A549 (cell line): Measurements from ENCODE around the gene TBL1X. TPM values are rescaled to one million over a fixed set of nuclear protein-coding genes. Genes with fewer than 3 reads are reported as not detected.

ENCODE experiments used
- ATAC-seq, 2 experiments: fragments of 200-7000 bp in 1 of 2; fragments of >200 bp in 1 of 2; cut with Nextera tagmentation in 1 of 2; cut with Tn5 transposase in 1 of 2; 3 replicates each; pipeline versions ENCODE4 v1.8.0 to v1.9.1; 2018 to 2020; ENCODE audit warnings: mild to moderate bottlenecking in 1 of 2, moderate library complexity in 1 of 2
- CTCF ChIA-PET: fragments of 300-600 bp; sonication (Branson Sonifier 250); formaldehyde crosslinking; extraction: SDS; loops from one replicate; lab custom pipeline; 2021; ENCODE audit warnings: antibody characterized with exemption, inconsistent platforms; lab: Yijun Ruan, JAX
- POLR2A ChIA-PET: fragments of 350-600 bp; formaldehyde crosslinking; extraction: SDS; loops from one replicate; lab custom pipeline; 2021; ENCODE audit warnings: antibody characterized with exemption, inconsistent platforms; lab: Yijun Ruan, JAX
- DNase-seq, 2 experiments: peaks; one replicate each; pipeline versions ENCODE4 v3.0.0 to v3.0.0-alpha.2; 2011 to 2016; ENCODE audit warnings: low read depth in 1 of 2, low spot score in 1 of 2
- FAIRE-seq: peaks from 2 replicates; lab custom pipeline; 2011; peaks lifted over from hg19 to GRCh38; lab: Jason Lieb, UNC
- H3K27ac ChIP-seq, 2 experiments: fragments of >200 bp; sonication (Bioruptor Twin); formaldehyde crosslinking; 3 replicates each; pipeline ENCODE4 v1.5.1; 2016 to 2017
- H3K4me1 ChIP-seq: fragments of >200 bp; sonication (Bioruptor Twin); formaldehyde crosslinking; 3 replicates; pipeline ENCODE4 v1.6.1; 2016
- H3K4me2 ChIP-seq: fragments of >200 bp; sonication (Bioruptor Twin); formaldehyde crosslinking; 3 replicates; pipeline ENCODE4 v1.6.1; 2016
- H3K4me3 ChIP-seq: fragments of >200 bp; sonication (Bioruptor Twin); formaldehyde crosslinking; 3 replicates; pipeline ENCODE4 v1.5.1; 2016
- H3K9me3 ChIP-seq: fragments of >200 bp; sonication (Bioruptor Twin); formaldehyde crosslinking; 3 replicates; pipeline ENCODE4 v1.6.1; 2016
- ATOH8 ChIP-seq: fragments of 250-450 bp; sonication (Bioruptor Pico); IDR thresholded peaks from 2 replicates; pipeline ENCODE4 v1.5.0; 2020; ENCODE audit warnings: low read depth, mild to moderate bottlenecking, moderate library complexity
- BHLHE40 ChIP-seq: IDR thresholded peaks from 2 replicates; pipeline ENCODE4 v1.6.1; 2012; ENCODE audit warnings: low read depth, low read length, inconsistent platforms
- CTCF ChIP-seq: fragments of >200 bp; sonication (Bioruptor Twin); formaldehyde crosslinking; IDR thresholded peaks from 3 replicates; pipeline ENCODE4 v1.5.1; 2016
- ESRRA ChIP-seq: fragments of 150-350 bp; IDR thresholded peaks from 2 replicates; pipeline ENCODE4 v1.6.1; 2014; ENCODE audit warnings: mild to moderate bottlenecking, low read length, borderline replicate concordance
- FOSB ChIP-seq: fragments of 250-450 bp; sonication (Bioruptor Pico); IDR thresholded peaks from 2 replicates; pipeline ENCODE4 v1.5.0; 2020; ENCODE audit warnings: mild to moderate bottlenecking, moderate library complexity
- HDAC2 ChIP-seq: fragments of 200-600 bp; sonication (generic); IDR thresholded peaks from 2 replicates; pipeline ENCODE4 v1.6.1; 2016
- HES2 ChIP-seq: fragments of >200 bp; sonication (Bioruptor Twin); formaldehyde crosslinking; IDR thresholded peaks from 2 replicates; pipeline ENCODE4 v1.6.1; 2016
- HOXB5 ChIP-seq: fragments of 250-450 bp; sonication (Bioruptor Pico); IDR thresholded peaks from 2 replicates; pipeline ENCODE4 v1.5.0; 2020; ENCODE audit warnings: mild to moderate bottlenecking, moderate library complexity
- JUNB ChIP-seq: fragments of >200 bp; sonication (Bioruptor Twin); formaldehyde crosslinking; IDR thresholded peaks from 2 replicates; pipeline ENCODE4 v1.6.1; 2016
- MYC ChIP-seq: IDR thresholded peaks from 2 replicates; pipeline ENCODE4 v1.6.1; 2012; ENCODE audit warnings: mild to moderate bottlenecking, inconsistent platforms, low read length, improper control_type of control experiment, borderline replicate concordance
- NPAS2 ChIP-seq: fragments of 250-450 bp; sonication (Bioruptor Pico); IDR thresholded peaks from 2 replicates; pipeline ENCODE4 v1.8.0; 2022; ENCODE audit warnings: mild to moderate bottlenecking, moderate library complexity, borderline replicate concordance
- POLR2AphosphoS2 ChIP-seq: conservative IDR thresholded peaks from 2 replicates; pipeline ENCODE4 v1.6.1; 2012; ENCODE audit warnings: low read length, improper control_type of control experiment, inconsistent platforms
- RARB ChIP-seq: fragments of 250-450 bp; sonication (Bioruptor Pico); IDR thresholded peaks from 2 replicates; pipeline ENCODE4 v1.8.0; 2021; ENCODE audit warnings: mild to moderate bottlenecking, moderate library complexity
- RFX5 ChIP-seq: fragments of 450-650 bp; IDR thresholded peaks from 2 replicates; pipeline ENCODE4 v1.7.1; 2014; ENCODE audit warnings: antibody characterized with exemption, mild to moderate bottlenecking, moderate library complexity
- TFCP2L1 ChIP-seq: fragments of 250-450 bp; sonication (Bioruptor Pico); IDR thresholded peaks from 2 replicates; pipeline ENCODE4 v1.5.0; 2021; ENCODE audit warnings: mild to moderate bottlenecking
- USF2 ChIP-seq: fragments of 450-650 bp; IDR thresholded peaks from 2 replicates; pipeline ENCODE4 v1.6.1; 2014; ENCODE audit warnings: antibody characterized with exemption
- ZNF302 ChIP-seq: fragments of 250-450 bp; sonication (Bioruptor Pico); IDR thresholded peaks from 2 replicates; pipeline ENCODE4 v1.9.0; 2021; ENCODE audit warnings: inconsistent platforms, mild to moderate bottlenecking, moderate library complexity
- WGBS: methylation state at CpG from one replicate; pipeline ENCODE4 v1.1.6; 2017; ENCODE audit errors: missing lambda C conversion rate; 5-methylcytosine and 5-hydroxymethylcytosine counted together
- polyA plus RNA-seq, 4 experiments: library from polyadenylated mRNA; depleted of rRNA in 3 of 4; stranded (reverse); fragments of >200 nt; fragmentation: RNase III in 1 of 4; extraction: RNeasy Plus Mini Kit Qiagen cat#74134 plus additional on column Dnase treatment in 1 of 4; gene quantifications; 2 replicates in 3 of 4; 3 replicates in 1 of 4; pipeline ENCODE4 v1.2.3, GENCODE V29; 2011 to 2017
- TF ChIP-seq, protein P1 (sequence below): fragments of 250-450 bp; sonication (Bioruptor Pico); IDR thresholded peaks from 2 replicates; pipeline ENCODE4 v1.5.0; 2021; ENCODE audit warnings: mild to moderate bottlenecking, moderate library complexity, borderline replicate concordance
- TF ChIP-seq, protein P2 (sequence below): IDR thresholded peaks from 2 replicates; pipeline ENCODE4 v1.6.1; 2012
- TF ChIP-seq, protein P3 (sequence below): IDR thresholded peaks from 2 replicates; pipeline ENCODE4 v1.6.1; 2012; ENCODE audit warnings: low read depth, borderline replicate concordance

The TBL1X gene
- polyA plus RNA-seq, 2 of the 4 experiments (the other 2 are of a cell fraction): 14.6 to 18.0 TPM

GRCh38 chrX:9717376-9717775 lies 252.5 kb downstream of the TBL1X start (continued):
- TF ChIP-seq, protein P1, sequence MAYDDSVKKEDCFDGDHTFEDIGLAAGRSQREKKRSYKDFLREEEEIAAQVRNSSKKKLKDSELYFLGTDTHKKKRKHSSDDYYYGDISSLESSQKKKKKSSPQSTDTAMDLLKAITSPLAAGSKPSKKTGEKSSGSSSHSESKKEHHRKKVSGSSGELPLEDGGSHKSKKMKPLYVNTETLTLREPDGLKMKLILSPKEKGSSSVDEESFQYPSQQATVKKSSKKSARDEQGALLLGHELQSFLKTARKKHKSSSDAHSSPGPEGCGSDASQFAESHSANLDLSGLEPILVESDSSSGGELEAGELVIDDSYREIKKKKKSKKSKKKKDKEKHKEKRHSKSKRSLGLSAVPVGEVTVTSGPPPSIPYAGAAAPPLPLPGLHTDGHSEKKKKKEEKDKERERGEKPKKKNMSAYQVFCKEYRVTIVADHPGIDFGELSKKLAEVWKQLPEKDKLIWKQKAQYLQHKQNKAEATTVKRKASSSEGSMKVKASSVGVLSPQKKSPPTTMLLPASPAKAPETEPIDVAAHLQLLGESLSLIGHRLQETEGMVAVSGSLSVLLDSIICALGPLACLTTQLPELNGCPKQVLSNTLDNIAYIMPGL: no peak
- TF ChIP-seq RARB (CRISPR knock-in tag): no peak

GRCh38 chrX:9724711-9725110 lies 259.9 kb downstream of the TBL1X start:
- TF ChIP-seq USF2 (no peak), JUNB (no peak), HES2 (no peak), NPAS2 (CRISPR knock-in tag) (no peak), HDAC2 (no peak), ESRRA (no peak), RFX5 (no peak), POLR2AphosphoS2 (no peak), HOXB5 (CRISPR knock-in tag) (no peak), ATOH8 (no peak), BHLHE40 (no peak), ZNF302 (CRISPR knock-in tag) (no peak), TFCP2L1 (CRISPR knock-in tag) (no peak), CTCF (no peak), MYC (no peak), FOSB (CRISPR knock-in tag) (no peak)
- TF ChIP-seq, protein P2, sequence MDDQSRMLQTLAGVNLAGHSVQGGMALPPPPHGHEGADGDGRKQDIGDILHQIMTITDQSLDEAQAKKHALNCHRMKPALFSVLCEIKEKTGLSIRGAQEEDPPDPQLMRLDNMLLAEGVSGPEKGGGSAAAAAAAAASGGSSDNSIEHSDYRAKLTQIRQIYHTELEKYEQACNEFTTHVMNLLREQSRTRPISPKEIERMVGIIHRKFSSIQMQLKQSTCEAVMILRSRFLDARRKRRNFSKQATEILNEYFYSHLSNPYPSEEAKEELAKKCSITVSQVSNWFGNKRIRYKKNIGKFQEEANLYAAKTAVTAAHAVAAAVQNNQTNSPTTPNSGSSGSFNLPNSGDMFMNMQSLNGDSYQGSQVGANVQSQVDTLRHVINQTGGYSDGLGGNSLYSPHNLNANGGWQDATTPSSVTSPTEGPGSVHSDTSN: no peak
- TF ChIP-seq, protein P3, sequence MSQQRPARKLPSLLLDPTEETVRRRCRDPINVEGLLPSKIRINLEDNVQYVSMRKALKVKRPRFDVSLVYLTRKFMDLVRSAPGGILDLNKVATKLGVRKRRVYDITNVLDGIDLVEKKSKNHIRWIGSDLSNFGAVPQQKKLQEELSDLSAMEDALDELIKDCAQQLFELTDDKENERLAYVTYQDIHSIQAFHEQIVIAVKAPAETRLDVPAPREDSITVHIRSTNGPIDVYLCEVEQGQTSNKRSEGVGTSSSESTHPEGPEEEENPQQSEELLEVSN: no peak
- TF ChIP-seq, all 56 proteins: peak for 0
- no peak overlapping the region for H3K4me3 ChIP-seq
- POLR2A ChIA-PET: no interaction called here
- no peaks in the 10 kb centered on the region for H3K4me1 ChIP-seq
- ATAC-seq: peak in 1 of 2 experiments; percentile 51; a peak in 2 of 6 replicates
- no peak for DNase-seq
- peaks cover 17% of the 10 kb centered on the region for H3K9me3 ChIP-seq
- H3K27ac ChIP-seq: no peak overlapping the region
- H3K4me2 ChIP-seq: no peak overlapping the region
- no peak for FAIRE-seq
- WGBS: 43% methylated on average over 2 of the region's 2 CpGs
- CTCF ChIA-PET: no interaction called here
